Endothelial cell of umbilical vein (primary cell): ENCODE measurements around the gene SMOC2. TPM values are rescaled to one million over a fixed set of nuclear protein-coding genes. Genes with fewer than 3 reads are reported as not detected.

ENCODE experiments used
- BruUV-seq: library from RNA; stranded (reverse); fragments of 400-500 nt; replicated peaks from 2 replicates; lab custom pipeline; 2021; lab: Mats Ljungman, UMichigan
- CTCF ChIA-PET: fragments of 300-600, 350-600 bp; sonication (Branson Sonifier 250); formaldehyde crosslinking; loops from one replicate; lab custom pipeline; 2021; ENCODE audit warnings: antibody characterized with exemption, inconsistent platforms; lab: Charles Lee
- POLR2A ChIA-PET: fragments of 300-600, 350-600 bp; sonication (Branson Sonifier 250); formaldehyde crosslinking; loops from one replicate; lab custom pipeline; 2021; ENCODE audit warnings: antibody characterized with exemption, inconsistent platforms; lab: Charles Lee
- DNase-seq: peaks from one replicate; pipeline ENCODE4 v3.0.0-alpha.2; 2011; ENCODE audit warnings: low read depth, low spot score
- FAIRE-seq: peaks from 2 replicates; lab custom pipeline; 2011; peaks lifted over from hg19 to GRCh38; lab: Jason Lieb, UNC
- H2AFZ ChIP-seq: 2 replicates; pipeline ENCODE4 v1.6.0; 2012; ENCODE audit warnings: low read depth, low read length, control low read depth, inconsistent platforms
- H3K27ac ChIP-seq: 2 replicates; pipeline ENCODE4 v1.5.1; 2011; ENCODE audit warnings: low read depth, mild to moderate bottlenecking, control low read depth, low read length, moderate library complexity; ENCODE audit not compliant: insufficient read depth
- H3K27me3 ChIP-seq, 2 experiments: 2 replicates each; pipeline versions ENCODE4 v1.6.0 to v1.6.1; 2011; ENCODE audit warnings: low read length in 2 of 2, mixed read lengths in 1 of 2; ENCODE audit not compliant: control insufficient read depth in 2 of 2, insufficient read depth in 2 of 2
- H3K36me3 ChIP-seq, 2 experiments: 2 replicates in 1 of 2; 3 replicates in 1 of 2; pipeline ENCODE4 v1.5.1; 2011; ENCODE audit warnings: low read length in 2 of 2, mild to moderate bottlenecking in 1 of 2, moderate library complexity in 1 of 2; ENCODE audit not compliant: control insufficient read depth in 2 of 2, insufficient read depth in 2 of 2; ENCODE audit errors: extremely low read depth in 1 of 2
- H3K4me1 ChIP-seq: 3 replicates; pipeline ENCODE4 v1.5.1; 2011; ENCODE audit warnings: mild to moderate bottlenecking, low read length; ENCODE audit not compliant: control insufficient read depth, insufficient read depth; ENCODE audit errors: extremely low read depth
- H3K4me2 ChIP-seq: 2 replicates; pipeline ENCODE4 v1.6.1; 2011; ENCODE audit warnings: low read length, control low read depth, mixed read lengths; ENCODE audit not compliant: insufficient read depth
- H3K4me3 ChIP-seq, 3 experiments: fragments of 200-600 bp in 1 of 3; sonication (generic), shearing (Covaris generic) in 1 of 3; replicated peaks in 1 of 3; 2 replicates each; pipeline ENCODE4 v1.5.1; 2011 to 2016; ENCODE audit warnings: control low read depth in 3 of 3, low read length in 3 of 3, mild to moderate bottlenecking in 2 of 3, inconsistent platforms in 1 of 3, low read depth in 1 of 3, moderate library complexity in 1 of 3; ENCODE audit not compliant: insufficient read depth in 1 of 3
- H3K79me2 ChIP-seq: 2 replicates; pipeline ENCODE4 v1.6.0; 2012; ENCODE audit warnings: low read length, inconsistent platforms; ENCODE audit not compliant: control insufficient read depth, insufficient read depth
- H3K9ac ChIP-seq: replicated peaks from 2 replicates; pipeline ENCODE3; 2011; ENCODE audit warnings: low read length, control low read depth; ENCODE audit not compliant: insufficient read depth; ENCODE audit errors: extremely low read depth
- H3K9me1 ChIP-seq: replicated peaks from 3 replicates; pipeline ENCODE4 v1.6.0; 2011; ENCODE audit warnings: mild to moderate bottlenecking, low read length; ENCODE audit not compliant: control insufficient read depth, insufficient read depth; ENCODE audit errors: extremely low read depth
- H3K9me3 ChIP-seq: replicated peaks from 2 replicates; pipeline ENCODE4 v1.5.1; 2012; ENCODE audit warnings: low read length, inconsistent platforms; ENCODE audit not compliant: control insufficient read depth, insufficient read depth
- H4K20me1 ChIP-seq: replicated peaks from 2 replicates; pipeline ENCODE3; 2011; ENCODE audit warnings: mild to moderate bottlenecking, low read length; ENCODE audit not compliant: control insufficient read depth, insufficient read depth; ENCODE audit errors: extremely low read depth
- EZH2 ChIP-seq: IDR thresholded peaks from 2 replicates; pipeline ENCODE4 v1.6.1; 2012; ENCODE audit warnings: borderline replicate concordance, low read depth, mild to moderate bottlenecking, moderate library complexity, low read length, inconsistent platforms; ENCODE audit not compliant: severe bottlenecking
- FOS ChIP-seq: IDR thresholded peaks from 2 replicates; pipeline ENCODE4 v1.6.1; 2011; ENCODE audit warnings: mild to moderate bottlenecking, low read length, moderate library complexity, borderline replicate concordance; ENCODE audit not compliant: insufficient read depth
- GATA2 ChIP-seq: IDR thresholded peaks from 2 replicates; pipeline ENCODE4 v1.7.0; 2011; ENCODE audit warnings: low read depth, mild to moderate bottlenecking, moderate library complexity, mixed read lengths, low read length; ENCODE audit not compliant: insufficient read length, insufficient read depth
- JUN ChIP-seq: IDR thresholded peaks from 2 replicates; pipeline ENCODE4 v1.6.1; 2011; ENCODE audit warnings: borderline replicate concordance, low read depth; ENCODE audit not compliant: insufficient read length, insufficient read depth
- MYC ChIP-seq: IDR thresholded peaks from one replicate; pipeline ENCODE4 v1.6.1; 2011; ENCODE audit warnings: mild to moderate bottlenecking, low read depth, low read length
- POLR2A ChIP-seq: IDR thresholded peaks from 2 replicates; pipeline ENCODE4 v1.6.1; 2012; ENCODE audit warnings: low read depth, mild to moderate bottlenecking, control low read depth, low read length
- POLR2AphosphoS5 ChIP-seq: IDR thresholded peaks from 2 replicates; pipeline ENCODE4 v1.6.1; 2012; ENCODE audit warnings: low read depth, mild to moderate bottlenecking, control low read depth, low read length, moderate library complexity; ENCODE audit not compliant: insufficient read depth
- dilution Hi-C: fragments of 300-500 bp; cut with MboI; formaldehyde crosslinking; loops from one replicate; pipeline ENCODE4 v1.15.0; 2019; ENCODE audit warnings: low sequenced_read_pairs; ENCODE audit not compliant: extremely low pct_ligation_motif_present
- intact Hi-C: fragments of 100-400 bp; cut with micrococcal nuclease; formaldehyde crosslinking; loops from one replicate; pipeline ENCODE4 v1.10.0; 2022
- polyA plus RNA-seq, 4 experiments: library from polyadenylated mRNA; depleted of rRNA in 3 of 4; stranded (reverse) in 3 of 4; unstranded in 1 of 4; fragments of >200 nt; gene quantifications; 2 replicates each; pipeline versions ENCODE4 v1.2.1 to v1.2.3, GENCODE V29; 2011 to 2012; ENCODE audit warnings: missing spikeins in 1 of 4
- total RNA-seq: library from RNA; stranded (reverse); gene quantifications from 2 replicates; pipeline ENCODE4 v1.2.3, GENCODE V29; 2021
- TF ChIP-seq, protein P1 (sequence below): IDR thresholded peaks from 2 replicates; pipeline ENCODE4 v1.6.1; 2011; ENCODE audit not compliant: insufficient read depth, insufficient read length
- TF ChIP-seq, protein P2 (sequence below), 2 donors: IDR thresholded peaks; 1 replicate in 1 of 2; 2 replicates in 1 of 2; pipeline ENCODE4 v1.5.1; 2011; ENCODE audit warnings: low read length in 2 of 2, mild to moderate bottlenecking in 2 of 2, moderate library complexity in 2 of 2, control low read depth in 1 of 2, inconsistent platforms in 1 of 2, low read depth in 1 of 2; ENCODE audit not compliant: insufficient read depth in 1 of 2; ENCODE audit errors: extremely low read depth in 1 of 2

The SMOC2 gene
- total and polyA plus RNA-seq, 2 donors (not counting 3 experiments of a cell fraction or from before 2014, with no cell fraction given), result not detected

DNA sequence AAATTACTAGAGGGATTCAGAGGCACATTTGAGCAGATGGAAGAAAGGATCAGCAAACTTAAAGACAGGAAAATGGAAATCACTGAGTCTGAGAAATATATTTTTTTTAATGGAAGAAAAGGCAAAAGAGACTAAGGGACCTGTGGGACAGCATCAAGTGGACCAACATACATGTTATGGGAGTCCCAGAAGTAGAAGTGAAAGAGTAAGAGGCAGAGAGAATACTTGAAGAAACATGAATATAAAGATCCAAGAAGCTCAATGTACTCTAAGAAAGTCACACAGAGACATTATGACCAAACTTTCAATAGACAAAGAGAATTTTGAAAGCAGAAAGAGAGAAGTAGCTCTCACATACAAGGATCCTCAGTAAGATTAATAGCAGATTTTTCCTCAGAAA, 39.5 kb downstream of the SMOC2 start:
- Histone ChIP-seq H3K4me1 (no peaks in the 10 kb centered on the region), H2AFZ (no peak overlapping the region), H4K20me1 (no peaks in the 10 kb centered on the region), H3K36me3 (no peaks in the 10 kb centered on the region), H3K9ac (no peak overlapping the region), H3K27me3 (no peaks in the 10 kb centered on the region), H3K4me3 (no peak overlapping the region), H3K4me2 (no peak overlapping the region), H3K9me3 (peaks cover under 1% of the 10 kb centered on the region), H3K27ac (no peak overlapping the region), H3K9me1 (no peaks in the 10 kb centered on the region), H3K79me2 (no peaks in the 10 kb centered on the region)
- no TSS peak for BruUV-seq
- FAIRE-seq, result no peak
- CTCF ChIA-PET, result no interaction called here
- intact Hi-C loops (no loop called here), dilution Hi-C loops (no loop called here)
- POLR2A ChIA-PET, result no interaction called here
- DNase-seq, result no peak
- TF ChIP-seq JUN (no peak), FOS (no peak), EZH2 (no peak), POLR2A (no peak), MYC (no peak), POLR2AphosphoS5 (no peak), GATA2 (no peak)
- TF ChIP-seq, protein P1, sequence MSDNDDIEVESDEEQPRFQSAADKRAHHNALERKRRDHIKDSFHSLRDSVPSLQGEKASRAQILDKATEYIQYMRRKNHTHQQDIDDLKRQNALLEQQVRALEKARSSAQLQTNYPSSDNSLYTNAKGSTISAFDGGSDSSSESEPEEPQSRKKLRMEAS, result no peak
- TF ChIP-seq, protein P2, sequence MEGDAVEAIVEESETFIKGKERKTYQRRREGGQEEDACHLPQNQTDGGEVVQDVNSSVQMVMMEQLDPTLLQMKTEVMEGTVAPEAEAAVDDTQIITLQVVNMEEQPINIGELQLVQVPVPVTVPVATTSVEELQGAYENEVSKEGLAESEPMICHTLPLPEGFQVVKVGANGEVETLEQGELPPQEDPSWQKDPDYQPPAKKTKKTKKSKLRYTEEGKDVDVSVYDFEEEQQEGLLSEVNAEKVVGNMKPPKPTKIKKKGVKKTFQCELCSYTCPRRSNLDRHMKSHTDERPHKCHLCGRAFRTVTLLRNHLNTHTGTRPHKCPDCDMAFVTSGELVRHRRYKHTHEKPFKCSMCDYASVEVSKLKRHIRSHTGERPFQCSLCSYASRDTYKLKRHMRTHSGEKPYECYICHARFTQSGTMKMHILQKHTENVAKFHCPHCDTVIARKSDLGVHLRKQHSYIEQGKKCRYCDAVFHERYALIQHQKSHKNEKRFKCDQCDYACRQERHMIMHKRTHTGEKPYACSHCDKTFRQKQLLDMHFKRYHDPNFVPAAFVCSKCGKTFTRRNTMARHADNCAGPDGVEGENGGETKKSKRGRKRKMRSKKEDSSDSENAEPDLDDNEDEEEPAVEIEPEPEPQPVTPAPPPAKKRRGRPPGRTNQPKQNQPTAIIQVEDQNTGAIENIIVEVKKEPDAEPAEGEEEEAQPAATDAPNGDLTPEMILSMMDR (IDR thresholded peaks at IDR 0.05; ENCODE audit: extremely low read depth in 1 of 2, insufficient read depth in 1 of 2, low read depth in 1 of 2, low read length in 2 of 2), result no peak
